H1 (cell line): ENCODE data around the gene GALNT18. TPM values are rescaled to one million over a fixed set of nuclear protein-coding genes. Genes with fewer than 3 reads are reported as not detected.

Experiments
- CTCF ChIA-PET: fragments of 300-600 bp; sonication (Branson Sonifier 250); formaldehyde crosslinking; loops from one replicate; lab custom pipeline; 2021; ENCODE audit not compliant: partially characterized antibody; lab: Charles Lee
- POLR2A ChIA-PET: fragments of 300-600 bp; sonication (Branson Sonifier 250); formaldehyde crosslinking; loops from one replicate; lab custom pipeline; 2021; ENCODE audit warnings: inconsistent platforms; ENCODE audit not compliant: partially characterized antibody; lab: Charles Lee
- DNase-seq, 2 experiments: peaks; one replicate each; pipeline versions ENCODE4 v3.0.0 to v3.0.0-alpha.2; 2010 to 2022; ENCODE audit warnings: low spot score in 2 of 2, low read depth in 1 of 2, mixed read lengths in 1 of 2
- FAIRE-seq: peaks from 2 replicates; lab custom pipeline; 2011; peaks lifted over from hg19 to GRCh38; lab: Jason Lieb, UNC
- H2AFZ ChIP-seq: 2 replicates; pipeline ENCODE4 v1.8.1; 2012; ENCODE audit warnings: low read length, inconsistent platforms
- H2AK5ac ChIP-seq: 2 replicates; pipeline ENCODE4 v1.6.1; 2013; ENCODE audit warnings: low read depth, low read length
- H2BK120ac ChIP-seq: replicated peaks from 2 replicates; pipeline ENCODE3; 2013; ENCODE audit warnings: low read depth, low read length, inconsistent platforms
- H2BK12ac ChIP-seq: 2 replicates; pipeline ENCODE4 v1.6.1; 2013; ENCODE audit warnings: low read depth, low read length
- H2BK15ac ChIP-seq: 2 replicates; pipeline ENCODE4 v1.6.1; 2013; ENCODE audit warnings: low read length
- H2BK20ac ChIP-seq: 2 replicates; pipeline ENCODE4 v1.6.1; 2013; ENCODE audit warnings: low read length
- H2BK5ac ChIP-seq: 2 replicates; pipeline ENCODE4 v1.6.1; 2013; ENCODE audit warnings: low read depth, low read length
- H3K14ac ChIP-seq: 2 replicates; pipeline ENCODE4 v1.6.1; 2013; ENCODE audit warnings: inconsistent platforms; ENCODE audit not compliant: insufficient read length
- H3K18ac ChIP-seq: 2 replicates; pipeline ENCODE4 v1.6.1; 2013; ENCODE audit warnings: low read length; ENCODE audit errors: extremely low read depth
- H3K23ac ChIP-seq: 2 replicates; pipeline ENCODE4 v1.6.1; 2013; ENCODE audit warnings: inconsistent platforms; ENCODE audit not compliant: insufficient read length
- H3K23me2 ChIP-seq: 2 replicates; pipeline ENCODE4 v1.6.1; 2013; ENCODE audit warnings: low read depth, low read length
- H3K27ac ChIP-seq: 2 replicates; pipeline ENCODE4 v1.6.1; 2011; ENCODE audit warnings: low read depth, low read length, inconsistent platforms
- H3K27me3 ChIP-seq, 4 experiments: replicated peaks in 1 of 4; 1 replicate in 1 of 4; 2 replicates in 3 of 4; pipeline versions ENCODE4 v1.6.1 to v1.8.1; 2011 to 2013; ENCODE audit warnings: low read length in 3 of 4, mild to moderate bottlenecking in 3 of 4, inconsistent platforms in 2 of 4, mixed read lengths in 2 of 4, moderate library complexity in 1 of 4; ENCODE audit not compliant: control insufficient read depth in 3 of 4, insufficient read depth in 3 of 4; ENCODE audit errors: extremely low read depth in 1 of 4
- H3K36me3 ChIP-seq, 4 experiments: 2 replicates each; pipeline versions ENCODE4 v1.6.1 to v1.8.1; 2011 to 2013; ENCODE audit warnings: mild to moderate bottlenecking in 4 of 4, low read length in 3 of 4, moderate library complexity in 2 of 4, control low read depth in 1 of 4, inconsistent platforms in 1 of 4; ENCODE audit not compliant: insufficient read depth in 4 of 4, control insufficient read depth in 2 of 4
- H3K4ac ChIP-seq: replicated peaks from 2 replicates; pipeline ENCODE3; 2013; ENCODE audit warnings: low read length, low read depth, mixed read lengths, inconsistent platforms; ENCODE audit not compliant: insufficient read length
- H3K4me1 ChIP-seq, 4 experiments: replicated peaks in 1 of 4; 1 replicate in 1 of 4; 2 replicates in 3 of 4; pipeline versions ENCODE4 v1.6.1 to v1.8.1; 2011 to 2013; ENCODE audit warnings: low read length in 3 of 4, inconsistent platforms in 2 of 4, mixed read lengths in 1 of 4; ENCODE audit not compliant: insufficient read depth in 4 of 4, control insufficient read depth in 3 of 4
- H3K4me2 ChIP-seq, 2 experiments: 2 replicates each; pipeline versions ENCODE4 v1.6.1 to v1.8.1; 2011 to 2013; ENCODE audit warnings: low read depth in 2 of 2, low read length in 2 of 2, control low read depth in 1 of 2, inconsistent platforms in 1 of 2, mild to moderate bottlenecking in 1 of 2; ENCODE audit not compliant: insufficient read depth in 1 of 2
- H3K4me3 ChIP-seq, 4 experiments: fragments of 200-600, 300-600 bp in 1 of 4; sonication (generic), shearing (Covaris generic), sonication (Bioruptor Twin) in 1 of 4; 2 replicates each; pipeline versions ENCODE4 v1.5.1 to v1.8.1; 2011 to 2016; ENCODE audit warnings: low read length in 4 of 4, low read depth in 3 of 4, control low read depth in 2 of 4, inconsistent platforms in 2 of 4, mild to moderate bottlenecking in 2 of 4, mixed read lengths in 1 of 4, moderate library complexity in 1 of 4; ENCODE audit not compliant: insufficient read depth in 2 of 4; ENCODE audit errors: extremely low read depth in 1 of 4
- H3K56ac ChIP-seq: replicated peaks from 2 replicates; pipeline ENCODE3; 2013; ENCODE audit warnings: low read depth, mild to moderate bottlenecking, mixed read lengths, low read length, inconsistent platforms; ENCODE audit not compliant: insufficient read length
- H3K79me1 ChIP-seq: 2 replicates; pipeline ENCODE4 v1.6.1; 2013; ENCODE audit warnings: low read depth, low read length, control low read depth
- H3K79me2 ChIP-seq, 2 experiments: 2 replicates each; pipeline versions ENCODE4 v1.6.1 to v1.8.1; 2012 to 2013; ENCODE audit warnings: low read length in 2 of 2, mild to moderate bottlenecking in 2 of 2, inconsistent platforms in 1 of 2; ENCODE audit not compliant: insufficient read depth in 2 of 2, control insufficient read depth in 1 of 2
- H3K9ac ChIP-seq, 4 experiments: replicated peaks in 1 of 4; 1 replicate in 1 of 4; 2 replicates in 3 of 4; pipeline versions ENCODE4 v1.6.1 to v1.8.1; 2011 to 2013; ENCODE audit warnings: low read depth in 3 of 4, low read length in 3 of 4, control low read depth in 2 of 4, mild to moderate bottlenecking in 2 of 4, moderate library complexity in 2 of 4, inconsistent platforms in 1 of 4; ENCODE audit errors: extremely low read depth in 1 of 4
- H3K9me3 ChIP-seq, 2 experiments: 2 replicates each; pipeline versions ENCODE4 v1.6.1 to v1.8.1; 2012 to 2013; ENCODE audit warnings: mild to moderate bottlenecking in 2 of 2, moderate library complexity in 2 of 2, control low read depth in 1 of 2, inconsistent platforms in 1 of 2, low read depth in 1 of 2, low read length in 1 of 2, mixed read lengths in 1 of 2; ENCODE audit not compliant: insufficient read depth in 2 of 2
- H4K20me1 ChIP-seq, 2 experiments: replicated peaks in 1 of 2; 2 replicates each; pipeline versions ENCODE3 to v1.8.1; 2011 to 2013; ENCODE audit warnings: inconsistent platforms in 2 of 2, low read length in 2 of 2, mild to moderate bottlenecking in 1 of 2; ENCODE audit not compliant: insufficient read depth in 2 of 2, control insufficient read depth in 1 of 2
- H4K5ac ChIP-seq: 2 replicates; pipeline ENCODE4 v1.6.1; 2013; ENCODE audit warnings: low read length, low read depth, mixed read lengths, inconsistent platforms; ENCODE audit not compliant: insufficient read length
- H4K8ac ChIP-seq: 2 replicates; pipeline ENCODE4 v1.8.0; 2013; ENCODE audit warnings: mild to moderate bottlenecking, moderate library complexity, low read length, inconsistent platforms; ENCODE audit not compliant: insufficient read depth; ENCODE audit errors: extremely low read depth
- H4K91ac ChIP-seq: replicated peaks from 2 replicates; pipeline ENCODE3; 2013; ENCODE audit warnings: low read length, mixed read lengths, inconsistent platforms; ENCODE audit not compliant: insufficient read length
- GTF2F1 ChIP-seq: IDR thresholded peaks from 2 replicates; pipeline ENCODE4 v1.6.1; 2012; ENCODE audit warnings: low read depth, low read length, improper control_type of control experiment, borderline replicate concordance
- RXRA ChIP-seq: IDR thresholded peaks from 2 replicates; pipeline ENCODE4 v1.6.1; 2011; ENCODE audit warnings: low read depth, mild to moderate bottlenecking, low read length, moderate library complexity; ENCODE audit not compliant: insufficient read depth
- SP2 ChIP-seq: IDR thresholded peaks from 2 replicates; pipeline ENCODE4 v1.6.1; 2012; ENCODE audit warnings: mild to moderate bottlenecking, low read length, inconsistent platforms
- WGBS, 2 experiments: shearing (Covaris generic) in 1 of 2; methylation state at CpG; one replicate each; pipeline versions ENCODE4 v1.1.6 to v1.1.7; 2013 to 2015; ENCODE audit warnings: low lambda C conversion rate in 2 of 2, mixed read lengths in 2 of 2, inconsistent platforms in 1 of 2, low coverage in 1 of 2, missing lambda C conversion rate in 1 of 2; ENCODE audit not compliant: insufficient replicate concordance in 2 of 2, insufficient coverage in 1 of 2, insufficient read length in 1 of 2; ENCODE audit errors: extremely low coverage in 1 of 2, missing lambda C conversion rate in 1 of 2; 5-methylcytosine and 5-hydroxymethylcytosine counted together
- polyA plus RNA-seq, 7 experiments: library from polyadenylated mRNA; depleted of rRNA in 3 of 7; stranded (reverse) in 5 of 7; unstranded in 2 of 7; fragments of >200 nt in 5 of 7; fragments of 200-250 nt in 2 of 7; gene quantifications; 1 replicate in 5 of 7; 2 replicates in 1 of 7; 4 replicates in 1 of 7; pipeline versions ENCODE4 v1.2.1 to v1.2.3, GENCODE V29; 2011 to 2013; ENCODE audit warnings: missing spikeins in 2 of 7, mixed read lengths in 2 of 7
- total RNA-seq: library from RNA; stranded (reverse); fragmentation: NEBNext Ultra II Directional; extraction: Animal tissue kit (Norgen Biotek cat#: 25700); gene quantifications from 2 replicates; pipeline ENCODE4 v1.2.1, GENCODE V29; 2021

GALNT18 gene
- total and polyA plus RNA-seq, 2 of the 8 experiments (the other 6 are each of a cell fraction or from before 2014, with no cell fraction given) = 6.0 to 9.4 TPM

GRCh38 chr11:11581481-11581880 is 40.3 kb downstream of the GALNT18 start:
- H3K79me2 ChIP-seq = no peaks in the 10 kb centered on the region
- no peak overlapping the region for H4K5ac ChIP-seq
- no peak overlapping the region for H2BK20ac ChIP-seq
- no peak overlapping the region for H3K23ac ChIP-seq
- H2AFZ ChIP-seq = no peak overlapping the region
- H3K27ac ChIP-seq = no peak overlapping the region
- H3K14ac ChIP-seq = no peak overlapping the region
- no peak overlapping the region for H3K18ac ChIP-seq
- no peak overlapping the region for H4K8ac ChIP-seq
- H3K23me2 ChIP-seq = no peaks in the 10 kb centered on the region
- FAIRE-seq (no peak), DNase-seq (peak in 1 of 2 experiments; percentile 32)
- H3K4me2 ChIP-seq = no peak overlapping the region
- no peaks in the 10 kb centered on the region for H4K20me1 ChIP-seq
- no peak overlapping the region for H3K56ac ChIP-seq
- H2BK12ac ChIP-seq = no peak overlapping the region
- 78% methylated on average over 3 of the region's 4 CpGs; no CpG with 5 or more reads in 1 of the 2 experiments for WGBS, 2 experiments
- H3K4me3 ChIP-seq = no peak overlapping the region
- peaks cover 0 to 6% (median 0%) of the 10 kb centered on the region in 4 experiments; a peak in 5 of 7 replicates for H3K4me1 ChIP-seq
- H2BK15ac ChIP-seq = no peak overlapping the region
- ChIA-PET CTCF (no interaction called here), POLR2A (no interaction called here)
- H4K91ac ChIP-seq = no peak overlapping the region
- no peak overlapping the region for H2BK5ac ChIP-seq
- H3K27me3 ChIP-seq = no peaks in the 10 kb centered on the region
- no peak overlapping the region for H3K9ac ChIP-seq
- 0 out of 2 replicates have a peak, but pooled peaks cover 2% of the 10 kb centered on the region for H3K79me1 ChIP-seq
- H2AK5ac ChIP-seq = no peak overlapping the region
- H3K4ac ChIP-seq = no peak overlapping the region
- H3K36me3 ChIP-seq = no peaks in the 10 kb centered on the region
- no peak overlapping the region for H2BK120ac ChIP-seq
- no peaks in the 10 kb centered on the region for H3K9me3 ChIP-seq
- TF ChIP-seq GTF2F1 (no peak), SP2 (no peak), RXRA (no peak)
